Stimulated activated CD4-positive, alpha-beta T cell treated with anti-CD3 and anti-CD28 coated beads, Interleukin-2, amount 100 ng/mL, for 4 hours (primary cell): ENCODE measurements around the gene IQGAP3.
"Not testable (repeated sequence)": the region's sequence is repeated elsewhere in the genome, so short reads cannot be mapped to it uniquely, and the experiment has no call there.

Source experiments
- DNase-seq: peaks from one replicate; pipeline ENCODE4 v3.0.0-alpha.2; 2020; ENCODE audit warnings: low read depth

Gene IQGAP3

GRCh38 chr1:156594190-156594589 is 21.8 kb upstream of the IQGAP3 start:
- no peak for DNase-seq

- DNase-seq, result no peak
These were observed 21.3 kb upstream of the IQGAP3 start for GRCh38 chr1:156593661-156593989.

GRCh38 chr1:156592910-156593660 is 20.7 kb upstream of the IQGAP3 start:
- DNase-seq, result no peak

GRCh38 chr1:156592158-156592909 is 20.0 kb upstream of the IQGAP3 start:
- no peak for DNase-seq

GRCh38 chr1:156591432-156592157 is 19.2 kb upstream of the IQGAP3 start, which contains the start of gene NAXE:
Gene NAXE (plus strand): TSS chr1:156591776. CDS start chr1:156591805, 29 bp downstream.
- peak; percentile 57 for DNase-seq

- DNase-seq, result no peak
These were observed 18.7 kb upstream of the IQGAP3 start for GRCh38 chr1:156591181-156591431.

GRCh38 chr1:156590326-156591180 is 18.2 kb upstream of the IQGAP3 start:
- DNase-seq, result no peak

- DNase-seq, result no peak
These were observed 17.2 kb upstream of the IQGAP3 start for GRCh38 chr1:156589546-156589945.

- not testable (repeated sequence) for DNase-seq
These were observed 15.6 kb upstream of the IQGAP3 start for GRCh38 chr1:156587927-156588326.

GRCh38 chr1:156586892-156587477 is 14.6 kb upstream of the IQGAP3 start:
- no peak for DNase-seq

- no peak for DNase-seq
These were observed 14.0 kb upstream of the IQGAP3 start for GRCh38 chr1:156586323-156586722.

GRCh38 chr1:156584813-156585212 is 12.4 kb upstream of the IQGAP3 start:
- no peak for DNase-seq

GRCh38 chr1:156583821-156584622 is 11.7 kb upstream of the IQGAP3 start:
- DNase-seq, result peak; percentile 66

- no peak for DNase-seq
These were observed 10.1 kb upstream of the IQGAP3 start for GRCh38 chr1:156582388-156583017.

GRCh38 chr1:156581661-156582387 is 9.5 kb upstream of the IQGAP3 start:
- DNase-seq, result no peak

GRCh38 chr1:156579472-156579871 is 7.1 kb upstream of the IQGAP3 start, which contains the start of gene TTC24:
Gene TTC24 (plus strand): TSS chr1:156579723. CDS start chr1:156581365, 1,642 bp downstream.
- DNase-seq, result no peak

GRCh38 chr1:156578055-156578454 is 5.7 kb upstream of the IQGAP3 start:
- DNase-seq, result no peak

- DNase-seq, result no peak
These were observed 5.2 kb upstream of the IQGAP3 start for GRCh38 chr1:156577550-156577949.

- no peak for DNase-seq
These were observed 1.8 kb upstream of the IQGAP3 start for GRCh38 chr1:156574039-156574633.
